ENCODE data around the gene CHEK2. TPM values are rescaled to one million over a fixed set of nuclear protein-coding genes. Genes with fewer than 3 reads are reported as not detected.

CHEK2 gene
- total and polyA plus RNA-seq, 2 of the 4 experiments (the other 2 are of a cell fraction) = 9.9 to 16.1 TPM

- Histone ChIP-seq H2AK5ac (ENCODE audit: low read depth, low read length) (no peak overlapping the region), H3K79me1 (ENCODE audit: low read depth in 1 of 2, low read length in 2 of 2) (no peaks in the 10 kb centered on the region), H3K14ac (replicated peaks; ENCODE audit: low read depth, low read length) (no peak overlapping the region), H3K9me3 (ENCODE audit: control insufficient read depth, insufficient read depth, low read length) (no peaks in the 10 kb centered on the region), H3K9ac (ENCODE audit: low read depth, low read length) (no peak overlapping the region; the same call in 1 of the 2 replicates), H3K4me3 (ENCODE audit: insufficient read depth, low read depth, low read length) (no peak overlapping the region), H4K8ac (ENCODE audit: low read depth in 2 of 2, low read length in 2 of 2) (no peak overlapping the region), H2AK9ac (replicated peaks; ENCODE audit: low read depth, low read length, poor library complexity) (no peak overlapping the region), H3K4ac (ENCODE audit: low read depth, low read length) (no peak overlapping the region), H2AFZ (replicated peaks; ENCODE audit: low read length, poor library complexity) (no peak overlapping the region), H4K5ac (ENCODE audit: low read depth, low read length) (peak overlapping the region; percentile 29; the same call in 1 of the 2 replicates), H3K4me1 (ENCODE audit: control insufficient read depth, insufficient read depth, low read length) (peaks cover 5% of the 10 kb centered on the region), H3K18ac (ENCODE audit: low read depth, low read length) (peak overlapping the region; percentile 29; the same call in 1 of the 2 replicates), H2BK20ac (ENCODE audit: low read depth, low read length) (no peak overlapping the region), H2BK120ac (ENCODE audit: low read depth, low read length) (no peak overlapping the region), H3K27me3 (ENCODE audit: control insufficient read depth, insufficient read depth, low read length) (no peaks in the 10 kb centered on the region), H2BK15ac (ENCODE audit: low read depth, low read length) (0 out of 3 replicates have a peak overlapping the region, but pooled peaks have one; percentile 13), H3K4me2 (ENCODE audit: low read depth, low read length) (peak overlapping the region; percentile 41; the same call in 1 of the 2 replicates), H3K27ac (ENCODE audit: insufficient read depth, low read length) (peak overlapping the region; percentile 22; the same call in 1 of the 2 replicates), H2BK5ac (ENCODE audit: low read depth, low read length, poor library complexity, severe bottlenecking) (no peak overlapping the region), H4K20me1 (ENCODE audit: insufficient read depth, low read length) (no peaks in the 10 kb centered on the region), H3K9me1 (ENCODE audit: insufficient read depth, low read length) (no peaks in the 10 kb centered on the region; the same call in none of the 2 replicates), H3K36me3 (ENCODE audit: control insufficient read depth, insufficient read depth, low read length) (no peaks in the 10 kb centered on the region), H3K23ac (ENCODE audit: low read depth, low read length) (no peak overlapping the region), H4K91ac (ENCODE audit: insufficient read depth, low read depth, low read length) (no peak overlapping the region), H3K56ac (ENCODE audit: extremely low read depth, insufficient read depth, low read length) (0 out of 2 replicates have a peak overlapping the region, but pooled peaks have one; percentile 34)
- DNase-seq (peak; percentile 18), ATAC-seq (ENCODE audit: low read depth) (peak; percentile 42)
- TF ChIP-seq NFE2L2 (IDR thresholded peaks at IDR 0.05; ENCODE audit: low read depth, low read length) (no peak), CEBPB (IDR thresholded peaks at IDR 0.05; ENCODE audit: low read depth, low read length) (no peak), RFX5 (IDR thresholded peaks at IDR 0.05; ENCODE audit: low read depth, low read length) (no peak), MAFK (IDR thresholded peaks at IDR 0.05; ENCODE audit: low read depth, low read length) (no peak), USF2 (IDR thresholded peaks at IDR 0.05; ENCODE audit: low read depth, low read length) (no peak), POLR2A (IDR thresholded peaks at IDR 0.05; ENCODE audit: low read depth, low read length) (no peak), CHD1 (IDR thresholded peaks at IDR 0.05; ENCODE audit: low read depth, low read length) (no peak), ELK1 (IDR thresholded peaks at IDR 0.05; ENCODE audit: borderline replicate concordance, low read depth, low read length) (no peak)
- dilution Hi-C loops (cut with HindIII; ENCODE audit: low sequenced_read_pairs, unreplicated experiment) = no loop called here
- ChIA-PET CTCF (interaction anchor here (0.6 kb wide), 1 partner anchor 12 kb away, joined by 3 read pairs; no protein-coding TSS in a partner anchor), POLR2A (ENCODE audit: unreplicated experiment) (no interaction called here)
- in situ Hi-C loops (cut with MboI; ENCODE audit: low sequenced_read_pairs) = no loop called here
- no TSS peak for BruUV-seq (replicated peaks)
- intact Hi-C loops (cut with micrococcal nuclease) = no loop called here
- WGBS, 2 experiments (ENCODE audit: extremely low coverage in 2 of 2, insufficient read length in 1 of 2) = no CpG with 5 or more reads among the region's 3 CpGs
Observed at GRCh38 chr22:28759861-28760560, 18.4 kb upstream of the CHEK2 start.
